Effector memory CD4-positive, alpha-beta T cell (primary cell): ENCODE measurements around the gene EMP2.

ENCODE experiments used
- DNase-seq, 3 donors: peaks; one replicate each; pipeline ENCODE4 v3.0.0-alpha.2; 2020
- H3K27ac ChIP-seq: 2 replicates; pipeline ENCODE4 v1.7.0; 2013; ENCODE audit warnings: mild to moderate bottlenecking, low read length, moderate library complexity; ENCODE audit not compliant: insufficient read depth, poor library complexity, severe bottlenecking
- H3K27me3 ChIP-seq: replicated peaks from 2 replicates; pipeline ENCODE4 v1.7.0; 2013; ENCODE audit warnings: mild to moderate bottlenecking, low read length; ENCODE audit not compliant: insufficient read depth, control insufficient read depth, poor library complexity, severe bottlenecking
- H3K36me3 ChIP-seq: 2 replicates; pipeline ENCODE4 v1.7.0; 2013; ENCODE audit warnings: mild to moderate bottlenecking, low read length, moderate library complexity; ENCODE audit not compliant: control insufficient read depth, insufficient read depth
- H3K4me1 ChIP-seq: 2 replicates; pipeline ENCODE4 v1.7.0; 2013; ENCODE audit warnings: low read length, mild to moderate bottlenecking; ENCODE audit not compliant: control insufficient read depth, insufficient read depth, poor library complexity, severe bottlenecking
- H3K4me3 ChIP-seq: 2 replicates; pipeline ENCODE4 v1.7.0; 2013; ENCODE audit warnings: low read length, low read depth, mild to moderate bottlenecking; ENCODE audit not compliant: insufficient read depth, poor library complexity, severe bottlenecking
- H3K9me3 ChIP-seq: 2 replicates; pipeline ENCODE4 v1.7.0; 2013; ENCODE audit warnings: mild to moderate bottlenecking, low read length, moderate library complexity; ENCODE audit not compliant: control insufficient read depth

EMP2 gene

GRCh38 chr16:10497132-10498101 lies 83.0 kb downstream of the EMP2 start:
- Histone ChIP-seq H3K27ac (no peak overlapping the region), H3K36me3 (no peaks in the 10 kb centered on the region), H3K4me1 (no peaks in the 10 kb centered on the region), H3K9me3 (no peaks in the 10 kb centered on the region), H3K4me3 (no peak overlapping the region), H3K27me3 (no peaks in the 10 kb centered on the region)
- no peak for DNase-seq

GRCh38 chr16:10495031-10495345 lies 85.4 kb downstream of the EMP2 start:
- Histone ChIP-seq H3K4me1 (no peaks in the 10 kb centered on the region), H3K4me3 (no peak overlapping the region), H3K27ac (no peak overlapping the region), H3K36me3 (no peaks in the 10 kb centered on the region), H3K27me3 (no peaks in the 10 kb centered on the region), H3K9me3 (no peaks in the 10 kb centered on the region)
- DNase-seq, result no peak

GRCh38 chr16:10494343-10495030 lies 85.9 kb downstream of the EMP2 start:
- H3K9me3 ChIP-seq, result no peaks in the 10 kb centered on the region
- H3K27me3 ChIP-seq, result no peaks in the 10 kb centered on the region
- no peak for DNase-seq
- no peaks in the 10 kb centered on the region for H3K4me1 ChIP-seq
- H3K36me3 ChIP-seq, result no peaks in the 10 kb centered on the region
- H3K4me3 ChIP-seq, result no peak overlapping the region
- H3K27ac ChIP-seq, result no peak overlapping the region

DNA sequence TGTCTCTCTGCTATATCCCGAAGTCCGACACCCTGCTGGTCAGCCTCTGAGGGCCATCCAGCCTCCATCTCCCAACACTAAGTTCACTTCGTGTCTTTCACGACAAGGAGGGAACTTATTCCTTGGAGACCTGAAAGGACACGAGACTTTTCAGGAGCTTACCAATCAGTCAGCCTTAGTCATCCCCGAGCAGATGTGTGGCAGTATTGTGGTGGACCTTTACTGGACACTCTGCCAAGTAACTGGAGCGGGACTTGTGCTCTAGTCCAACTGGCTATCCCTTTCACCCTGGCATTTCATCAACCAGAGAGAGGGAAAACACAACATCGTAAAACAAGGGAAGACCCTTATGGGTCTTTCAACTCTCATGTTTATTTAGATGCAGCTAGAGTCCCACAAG lies 87.1 kb downstream of the EMP2 start:
- Histone ChIP-seq H3K36me3 (no peaks in the 10 kb centered on the region), H3K4me1 (no peaks in the 10 kb centered on the region), H3K27ac (no peak overlapping the region), H3K9me3 (no peaks in the 10 kb centered on the region), H3K4me3 (no peak overlapping the region), H3K27me3 (no peaks in the 10 kb centered on the region)
- no peak for DNase-seq

GRCh38 chr16:10490141-10490540 lies 90.3 kb downstream of the EMP2 start:
- H3K36me3 ChIP-seq, result no peaks in the 10 kb centered on the region
- H3K27ac ChIP-seq, result no peak overlapping the region
- DNase-seq, result no peak
- H3K4me1 ChIP-seq, result no peaks in the 10 kb centered on the region
- H3K4me3 ChIP-seq, result no peak overlapping the region
- peaks cover 12% of the 10 kb centered on the region for H3K9me3 ChIP-seq
- H3K27me3 ChIP-seq, result no peaks in the 10 kb centered on the region

DNA sequence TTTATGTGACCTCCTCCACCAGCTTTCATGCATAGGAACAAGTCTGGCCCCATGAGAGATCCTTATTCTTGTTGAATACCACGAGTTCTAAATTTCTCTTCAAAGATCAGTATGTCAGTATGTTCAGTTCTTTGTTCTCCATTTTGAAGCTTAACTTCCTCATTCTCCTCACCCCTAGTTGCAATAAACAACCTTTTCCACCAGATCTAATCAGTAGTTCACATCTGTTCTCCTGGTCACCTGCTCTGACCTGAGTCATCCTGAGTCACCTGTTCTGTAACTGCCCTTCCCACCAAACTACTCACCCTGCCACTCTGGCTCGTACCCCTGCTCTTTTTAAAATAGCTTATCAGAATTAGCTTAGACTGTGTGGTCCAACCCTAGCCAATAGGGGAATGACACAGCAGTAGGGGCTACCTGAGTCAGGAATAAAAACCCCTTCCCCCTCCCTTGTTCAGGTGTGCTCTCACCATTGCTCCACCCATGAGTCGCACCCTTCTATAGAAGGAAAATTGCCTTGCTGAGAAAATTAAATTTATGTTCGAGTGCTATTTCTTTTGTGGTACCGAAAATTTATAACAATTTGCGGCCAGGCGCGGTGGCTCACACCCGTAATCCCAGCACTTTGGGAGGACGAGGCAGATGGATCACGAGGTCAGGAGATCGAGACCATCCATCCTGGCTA lies 94.6 kb downstream of the EMP2 start:
- Histone ChIP-seq H3K9me3 (peaks cover 24% of the 10 kb centered on the region), H3K4me1 (no peaks in the 10 kb centered on the region), H3K4me3 (no peak overlapping the region), H3K27ac (no peak overlapping the region), H3K36me3 (peaks cover 15% of the 10 kb centered on the region), H3K27me3 (no peaks in the 10 kb centered on the region)
- DNase-seq, result no peak

GRCh38 chr16:10485159-10485558 lies 95.2 kb downstream of the EMP2 start:
- no peak overlapping the region for H3K4me3 ChIP-seq
- H3K4me1 ChIP-seq, result no peaks in the 10 kb centered on the region
- peaks cover 24% of the 10 kb centered on the region for H3K9me3 ChIP-seq
- no peaks in the 10 kb centered on the region for H3K27me3 ChIP-seq
- H3K27ac ChIP-seq, result no peak overlapping the region
- H3K36me3 ChIP-seq, result peaks cover 19% of the 10 kb centered on the region
- DNase-seq, result no peak

GRCh38 chr16:10480151-10480550 lies 100.2 kb downstream of the EMP2 start:
- Histone ChIP-seq H3K27ac (no peak overlapping the region), H3K27me3 (no peaks in the 10 kb centered on the region), H3K36me3 (peaks cover 21% of the 10 kb centered on the region), H3K4me3 (no peak overlapping the region), H3K9me3 (peaks cover 19% of the 10 kb centered on the region), H3K4me1 (no peaks in the 10 kb centered on the region)
- DNase-seq, result no peak
